Activated T-helper 1 cell treated with anti-CD3 and anti-CD28 coated beads, Interleukin-12 subunit alpha, Interleukin-12 subunit beta, Interleukin-2, Interleukin-4 antibody, amounts not matched to agents 30 ng/mL and 10 ng/mL and 1 ng/mL, durations not matched to agents 14 hours and 24 hours and 36 hours (primary cell): Measurements from ENCODE around the gene KDM4C. TPM values are rescaled to one million over a fixed set of nuclear protein-coding genes. Genes with fewer than 3 reads are reported as not detected.
"Not testable (repeated sequence)": the region's sequence is repeated elsewhere in the genome, so short reads cannot be mapped to it uniquely, and the experiment has no call there.

Experiments
- DNase-seq: peaks from one replicate; pipeline ENCODE4 v3.0.0; 2021; ENCODE audit warnings: low spot score
- H3K27ac Mint-ChIP-seq: one replicate; pipeline ENCODE4 v1.8.0; 2021; ENCODE audit warnings: mild to moderate bottlenecking, mixed read lengths
- H3K27me3 Mint-ChIP-seq: one replicate; pipeline ENCODE4 v1.8.0; 2022; ENCODE audit warnings: mild to moderate bottlenecking, moderate library complexity, mixed read lengths; ENCODE audit not compliant: insufficient read depth
- H3K36me3 Mint-ChIP-seq: one replicate; pipeline ENCODE4 v1.8.0; 2021; ENCODE audit warnings: low read depth, mixed read lengths
- H3K4me1 Mint-ChIP-seq: one replicate; pipeline ENCODE4 v1.8.0; 2021; ENCODE audit warnings: low read depth, mixed read lengths
- H3K4me3 Mint-ChIP-seq: one replicate; pipeline ENCODE4 v1.8.0; 2021; ENCODE audit warnings: mild to moderate bottlenecking, moderate library complexity, mixed read lengths
- H3K9me3 Mint-ChIP-seq: one replicate; pipeline ENCODE4 v1.8.0; 2021; ENCODE audit warnings: mixed read lengths
- intact Hi-C: fragments of 100-400 bp; cut with micrococcal nuclease; formaldehyde crosslinking; loops from one replicate; pipeline ENCODE4 v1.15.1; 2024
- total RNA-seq: library from RNA; stranded (reverse); gene quantifications from 2 replicates; pipeline ENCODE4 v1.2.3, GENCODE V29; 2022

The KDM4C gene
- total RNA-seq, 1 donor from 2014 or later = 35.9 TPM

DNA sequence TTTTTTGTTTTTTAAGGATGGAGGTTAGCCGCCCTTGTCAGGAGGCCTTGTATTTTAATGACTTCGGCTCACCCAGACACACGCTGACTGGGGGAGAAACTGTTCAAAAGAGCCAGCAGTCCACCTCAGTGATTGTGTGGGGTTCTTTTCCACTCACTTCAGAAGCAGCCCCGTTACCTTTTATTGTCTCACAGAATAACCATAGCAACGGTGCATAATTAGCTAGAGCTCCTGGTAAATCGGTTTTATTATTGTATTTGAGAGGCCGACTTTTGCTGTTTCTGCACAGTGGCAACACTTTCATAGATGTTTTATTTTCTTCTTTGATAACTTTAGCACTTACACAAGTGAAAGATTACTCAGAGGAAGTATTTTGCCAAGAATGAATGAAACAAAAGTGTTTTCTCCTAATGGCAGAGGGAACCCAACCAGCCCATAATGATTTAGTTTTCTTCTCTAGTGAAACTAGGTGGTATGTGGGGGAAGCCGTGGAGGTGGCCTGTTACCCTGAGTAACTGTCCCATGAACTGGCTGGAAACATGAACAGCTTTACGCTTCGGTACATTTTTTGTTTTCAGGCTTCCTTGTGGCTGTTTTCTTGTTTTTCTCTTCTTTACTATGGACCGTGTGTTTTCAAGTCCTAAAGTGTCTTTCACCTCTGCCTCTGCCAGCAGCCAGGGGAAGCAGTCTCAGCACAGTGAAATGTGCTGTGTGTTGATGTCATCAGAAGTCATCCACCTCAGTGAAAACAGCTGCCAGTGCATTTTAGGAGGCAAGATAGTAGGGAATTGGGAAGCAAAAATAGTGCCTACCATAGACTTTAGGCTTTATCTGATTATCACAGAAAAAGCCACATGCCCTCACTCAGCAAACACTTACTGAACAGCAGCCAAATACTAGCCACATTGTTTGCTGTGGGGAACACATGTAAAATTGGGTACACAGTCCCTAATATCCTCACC, 414.7 kb downstream of the KDM4C start:
- no peaks in the 10 kb centered on the region for H3K27me3 Mint-ChIP-seq
- DNase-seq = no peak
- intact Hi-C loops = no loop called here
- no peak overlapping the region for H3K4me3 Mint-ChIP-seq
- H3K36me3 Mint-ChIP-seq = peaks cover 32% of the 10 kb centered on the region
- peaks cover 20% of the 10 kb centered on the region for H3K4me1 Mint-ChIP-seq
- H3K9me3 Mint-ChIP-seq = no peaks in the 10 kb centered on the region
- H3K27ac Mint-ChIP-seq = peak overlapping the region; percentile 10

- no peaks in the 10 kb centered on the region for H3K9me3 Mint-ChIP-seq
- H3K27me3 Mint-ChIP-seq = no peaks in the 10 kb centered on the region
- peaks cover 24% of the 10 kb centered on the region for H3K4me1 Mint-ChIP-seq
- H3K27ac Mint-ChIP-seq = no peak overlapping the region
- H3K4me3 Mint-ChIP-seq = no peak overlapping the region
- H3K36me3 Mint-ChIP-seq = peaks cover 36% of the 10 kb centered on the region
- intact Hi-C loops = no loop called here
- DNase-seq = no peak
These were observed 415.4 kb downstream of the KDM4C start for GRCh38 chr9:7173139-7173538.

DNA sequence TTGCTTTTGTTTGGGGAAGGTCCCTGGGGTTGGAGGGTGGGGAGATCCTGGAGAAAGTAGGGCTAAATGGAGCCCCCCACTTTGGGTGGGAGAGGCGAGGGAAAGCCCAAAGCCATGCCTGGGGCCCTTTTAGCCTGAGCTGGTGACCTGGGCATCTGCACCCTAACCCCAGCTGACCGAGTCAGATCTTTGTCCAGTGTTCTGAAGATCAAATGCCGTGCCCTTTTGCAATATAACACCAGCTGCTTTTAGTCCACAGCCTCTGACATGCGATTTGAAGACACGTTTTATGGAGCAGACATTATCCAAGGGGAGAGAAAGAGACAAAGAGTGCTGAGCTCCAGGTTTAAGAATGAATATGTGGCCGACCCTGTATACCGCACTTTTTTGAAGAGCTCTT, 416.5 kb downstream of the KDM4C start:
- Mint-ChIP-seq H3K9me3 (no peaks in the 10 kb centered on the region), H3K4me3 (no peak overlapping the region), H3K27me3 (no peaks in the 10 kb centered on the region), H3K36me3 (peaks cover 41% of the 10 kb centered on the region), H3K4me1 (peaks cover 34% of the 10 kb centered on the region), H3K27ac (no peak overlapping the region)
- DNase-seq = no peak
- intact Hi-C loops = no loop called here

GRCh38 chr9:7174884-7175283, 417.1 kb downstream of the KDM4C start:
- Mint-ChIP-seq H3K27ac (no peak overlapping the region), H3K4me1 (peaks cover 39% of the 10 kb centered on the region), H3K36me3 (peaks cover 37% of the 10 kb centered on the region), H3K9me3 (no peaks in the 10 kb centered on the region), H3K27me3 (no peaks in the 10 kb centered on the region), H3K4me3 (no peak overlapping the region)
- no peak for DNase-seq
- intact Hi-C loops = no loop called here

- H3K9me3 Mint-ChIP-seq = no peaks in the 10 kb centered on the region
These were observed 418.8 kb downstream of the KDM4C start for GRCh38 chr9:7176561-7176960.

DNA sequence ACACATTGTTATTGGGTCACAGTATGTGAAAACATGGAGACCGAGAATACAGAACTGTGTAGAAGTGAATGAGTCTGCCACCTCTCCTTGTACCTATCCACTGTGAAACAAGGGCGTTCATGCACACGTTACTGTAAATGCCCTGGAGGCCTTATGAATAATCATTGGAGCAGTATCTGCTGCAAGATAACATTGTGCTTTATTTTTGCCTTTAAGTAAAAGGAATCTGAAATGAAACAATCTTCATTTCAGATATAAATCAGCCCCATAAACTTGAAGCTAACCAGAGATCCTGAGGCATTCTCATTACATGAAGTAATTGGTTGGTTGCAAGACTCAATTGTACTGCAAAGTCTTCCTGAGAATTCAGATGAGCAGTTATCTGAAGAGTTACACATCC, 419.6 kb downstream of the KDM4C start:
- Mint-ChIP-seq H3K27me3 (no peaks in the 10 kb centered on the region), H3K4me1 (peaks cover 44% of the 10 kb centered on the region), H3K36me3 (peaks cover 32% of the 10 kb centered on the region), H3K4me3 (no peak overlapping the region), H3K27ac (no peak overlapping the region), H3K9me3 (no peaks in the 10 kb centered on the region)
- intact Hi-C loops = no loop called here
- no peak for DNase-seq

More at GRCh38 chr9:7176561-7176960, 418.8 kb downstream of the KDM4C start:
- Mint-ChIP-seq H3K4me1 (peaks cover 44% of the 10 kb centered on the region), H3K27ac (no peak overlapping the region), H3K27me3 (no peaks in the 10 kb centered on the region), H3K36me3 (peaks cover 32% of the 10 kb centered on the region), H3K4me3 (no peak overlapping the region)
- DNase-seq = no peak
- intact Hi-C loops = no loop called here

DNA sequence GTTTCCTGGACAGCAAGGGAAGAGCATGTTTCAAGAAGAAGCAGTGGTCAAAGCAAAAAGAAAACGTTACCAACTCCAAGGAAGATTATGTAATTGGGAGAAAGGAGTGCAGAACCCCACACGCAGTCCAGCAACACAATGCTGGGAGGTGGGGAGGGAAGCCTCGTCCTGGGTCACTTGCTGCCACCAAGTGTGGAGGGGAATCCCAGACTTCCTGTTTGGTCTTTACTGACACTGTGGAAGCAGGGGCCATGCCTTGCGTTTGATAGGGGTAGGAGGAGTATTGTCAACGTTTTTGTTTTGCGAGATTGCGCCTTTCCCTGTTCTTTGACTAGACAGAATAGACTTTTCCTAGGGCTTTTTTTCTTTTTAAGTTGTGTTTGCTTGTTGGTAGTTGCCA, 421.0 kb downstream of the KDM4C start:
- intact Hi-C loops = no loop called here
- H3K27ac Mint-ChIP-seq = no peak overlapping the region
- H3K36me3 Mint-ChIP-seq = peaks cover 29% of the 10 kb centered on the region
- H3K9me3 Mint-ChIP-seq = peaks cover 3% of the 10 kb centered on the region
- no peak for DNase-seq
- H3K4me3 Mint-ChIP-seq = no peak overlapping the region
- H3K4me1 Mint-ChIP-seq = peaks cover 37% of the 10 kb centered on the region
- no peaks in the 10 kb centered on the region for H3K27me3 Mint-ChIP-seq

- intact Hi-C loops = no loop called here
- peaks cover 23% of the 10 kb centered on the region for H3K4me1 Mint-ChIP-seq
- H3K27me3 Mint-ChIP-seq = no peaks in the 10 kb centered on the region
- no peak overlapping the region for H3K4me3 Mint-ChIP-seq
- H3K36me3 Mint-ChIP-seq = peaks cover 19% of the 10 kb centered on the region
- DNase-seq = no peak
- peaks cover 5% of the 10 kb centered on the region for H3K9me3 Mint-ChIP-seq
- no peak overlapping the region for H3K27ac Mint-ChIP-seq
These were observed 422.5 kb downstream of the KDM4C start for GRCh38 chr9:7180247-7180646.

GRCh38 chr9:7183139-7183538, 425.4 kb downstream of the KDM4C start:
- DNase-seq, H3K27ac Mint-ChIP-seq, H3K27me3 Mint-ChIP-seq, H3K4me3 Mint-ChIP-seq, intact Hi-C loops: not testable (repeated sequence)
- H3K9me3 Mint-ChIP-seq = peaks cover 17% of the 10 kb centered on the region
- peaks cover 20% of the 10 kb centered on the region for H3K4me1 Mint-ChIP-seq
- H3K36me3 Mint-ChIP-seq = peaks cover 25% of the 10 kb centered on the region

GRCh38 chr9:7185612-7186011, 427.8 kb downstream of the KDM4C start:
- Mint-ChIP-seq H3K9me3 (peaks cover 34% of the 10 kb centered on the region), H3K4me1 (no peaks in the 10 kb centered on the region), H3K27me3 (no peaks in the 10 kb centered on the region), H3K36me3 (peaks cover 19% of the 10 kb centered on the region), H3K4me3 (no peak overlapping the region), H3K27ac (no peak overlapping the region)
- DNase-seq = no peak
- intact Hi-C loops = loop anchor here (1.0 kb wide), 2 partner anchors 133 to 358 kb away; no protein-coding TSS in a partner anchor

GRCh38 chr9:7186175-7186574, 428.4 kb downstream of the KDM4C start:
- no peak overlapping the region for H3K27ac Mint-ChIP-seq
- DNase-seq = no peak
- no peaks in the 10 kb centered on the region for H3K27me3 Mint-ChIP-seq
- H3K4me3 Mint-ChIP-seq = no peak overlapping the region
- H3K36me3 Mint-ChIP-seq = peaks cover 21% of the 10 kb centered on the region
- intact Hi-C loops = loop anchor here (1.0 kb wide), 2 partner anchors 134 to 359 kb away; no protein-coding TSS in a partner anchor
- H3K9me3 Mint-ChIP-seq = peaks cover 39% of the 10 kb centered on the region
- H3K4me1 Mint-ChIP-seq = no peaks in the 10 kb centered on the region

GRCh38 chr9:7192266-7192665, 434.5 kb downstream of the KDM4C start:
- no peak for DNase-seq
- intact Hi-C loops = no loop called here
- H3K36me3 Mint-ChIP-seq = peaks cover 5% of the 10 kb centered on the region
- no peak overlapping the region for H3K27ac Mint-ChIP-seq
- peaks cover 29% of the 10 kb centered on the region for H3K9me3 Mint-ChIP-seq
- peaks cover 5% of the 10 kb centered on the region for H3K27me3 Mint-ChIP-seq
- no peak overlapping the region for H3K4me3 Mint-ChIP-seq
- peaks cover 6% of the 10 kb centered on the region for H3K4me1 Mint-ChIP-seq

DNA sequence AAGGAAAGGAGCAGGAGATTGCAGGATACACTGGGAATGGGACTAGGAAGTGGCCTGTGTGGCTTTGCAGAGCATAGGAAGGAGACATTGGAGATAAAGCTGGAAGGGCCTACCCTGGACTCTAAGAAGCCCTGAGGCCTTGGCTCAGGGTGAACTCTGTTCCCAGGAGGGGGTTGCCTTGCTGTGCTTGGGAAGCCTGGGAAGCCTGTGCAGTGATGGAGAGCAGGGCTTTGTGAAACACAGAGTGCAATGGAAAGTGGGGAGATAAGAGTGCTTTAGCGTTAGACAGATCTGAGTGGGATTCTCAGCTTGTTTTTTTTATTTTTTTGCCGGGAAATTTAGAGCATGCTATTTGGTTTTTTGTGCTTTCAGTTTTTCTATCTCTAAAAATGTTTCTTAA, 437.8 kb downstream of the KDM4C start:
- H3K27ac Mint-ChIP-seq = no peak overlapping the region
- intact Hi-C loops = no loop called here

More for the DNA sequence above, 437.8 kb downstream of the KDM4C start:
- H3K4me3 Mint-ChIP-seq = no peak overlapping the region
- peaks cover 3% of the 10 kb centered on the region for H3K36me3 Mint-ChIP-seq
- peaks cover 5% of the 10 kb centered on the region for H3K9me3 Mint-ChIP-seq
- H3K4me1 Mint-ChIP-seq = peaks cover 6% of the 10 kb centered on the region
- no peak for DNase-seq
- H3K27me3 Mint-ChIP-seq = peaks cover 5% of the 10 kb centered on the region
